Activated CD8-positive, alpha-beta memory T cell treated with anti-CD3 and anti-CD28 coated beads, Interleukin-2, amount 50 U/mL, for 24 hours (primary cell): ENCODE measurements around the gene LRIG3.
"Not testable (repeated sequence)": the region's sequence is repeated elsewhere in the genome, so short reads cannot be mapped to it uniquely, and the experiment has no call there.

ENCODE experiments used
- DNase-seq: peaks from one replicate; pipeline ENCODE4 v3.0.0-alpha.2; 2020; ENCODE audit errors: extremely low read depth

The LRIG3 gene

DNA sequence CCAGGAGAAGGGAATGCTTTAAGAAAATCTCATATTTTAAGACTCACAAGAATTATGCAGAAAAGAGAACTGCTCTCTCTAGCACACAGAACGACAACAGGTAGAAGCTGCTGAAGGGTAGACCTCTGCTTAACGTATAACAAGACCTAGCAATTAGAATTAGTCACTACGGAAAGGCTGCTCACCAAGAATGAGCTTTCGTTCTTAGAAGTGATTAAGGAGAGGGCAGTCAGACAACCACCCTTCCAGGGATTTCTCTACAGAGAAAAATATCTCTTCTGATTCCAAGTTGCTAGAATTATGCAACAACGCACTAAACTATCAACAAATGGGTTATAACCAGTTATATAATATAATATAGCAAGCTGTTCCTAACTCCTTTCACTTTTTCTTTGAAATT lies 18.6 kb downstream of the LRIG3 start:
- no peak for DNase-seq

DNA sequence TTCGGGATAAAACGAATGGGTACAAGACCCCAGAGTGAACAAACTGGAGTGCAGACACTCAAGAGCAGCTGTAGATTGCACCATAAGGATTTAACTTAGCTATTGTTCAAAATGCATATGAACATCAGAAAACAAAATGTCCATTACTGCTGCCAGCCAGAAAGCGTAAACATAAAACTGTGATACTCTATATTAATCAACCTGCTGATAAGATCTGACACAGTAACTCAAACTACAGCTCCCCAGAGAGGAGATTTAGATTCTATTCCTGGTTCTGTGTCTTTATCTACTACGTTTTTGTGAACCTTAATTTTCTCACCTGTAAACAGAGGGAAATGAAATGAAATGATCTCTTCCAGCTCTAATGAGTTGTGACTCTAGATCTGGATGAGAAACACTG lies 22.3 kb downstream of the LRIG3 start:
- DNase-seq, result no peak

DNA sequence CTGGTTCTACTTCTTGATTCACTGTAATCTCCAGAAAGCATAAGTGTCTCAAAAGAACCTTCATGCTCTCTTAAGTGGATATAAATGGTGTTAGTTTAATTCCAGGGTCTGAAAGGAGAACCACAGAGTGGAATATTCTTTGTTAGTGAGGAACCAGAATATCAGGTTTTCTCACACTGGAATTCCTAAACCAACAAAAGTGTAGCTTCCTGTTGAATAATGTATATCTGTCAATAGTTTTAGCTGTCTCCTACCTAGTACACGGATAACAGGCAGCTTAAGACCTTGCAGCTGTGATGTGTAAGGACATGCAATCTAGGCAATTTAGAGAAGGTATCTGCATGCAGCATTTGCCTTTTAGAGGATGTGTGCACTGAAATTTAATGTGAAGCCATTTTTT lies 24.0 kb downstream of the LRIG3 start:
- no peak for DNase-seq

DNA sequence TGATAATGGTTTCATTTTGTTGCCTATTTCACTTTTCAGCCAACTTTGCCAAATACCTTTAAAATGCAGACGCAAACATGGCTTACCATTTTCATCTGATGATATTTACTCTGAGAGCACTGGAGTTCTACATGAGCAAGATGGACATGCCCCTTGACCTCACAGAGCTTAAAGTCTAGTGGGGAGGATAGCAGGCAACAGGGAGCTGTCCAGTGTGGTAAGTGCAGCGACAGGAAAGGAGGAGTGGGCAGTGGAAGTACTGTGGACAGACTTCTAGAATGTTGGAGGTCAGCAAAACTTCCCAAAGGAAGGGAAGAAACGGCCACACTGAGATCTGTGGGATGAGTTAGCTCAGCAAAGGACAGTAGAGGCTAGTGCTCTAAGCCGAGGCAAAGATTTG lies 25.3 kb downstream of the LRIG3 start:
- no peak for DNase-seq

DNA sequence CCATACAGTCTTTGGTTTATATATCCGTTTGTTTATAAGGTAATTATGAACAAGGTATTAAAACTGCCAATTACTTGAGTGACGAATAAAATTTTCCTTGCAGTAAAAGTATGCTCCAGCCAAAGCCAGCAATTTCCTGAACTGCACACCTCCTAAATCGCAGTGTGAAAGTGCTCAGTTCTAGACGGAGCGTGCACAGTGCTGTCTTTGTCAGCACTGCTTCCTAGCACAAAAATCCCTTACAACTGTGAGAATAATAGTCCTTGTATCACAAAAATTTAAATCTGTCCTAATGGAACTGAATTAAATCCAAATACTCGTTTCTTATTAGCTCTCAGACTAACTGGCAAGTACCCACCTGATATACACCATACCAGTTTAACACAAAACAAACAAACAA lies 26.3 kb downstream of the LRIG3 start:
- DNase-seq, result no peak

DNA sequence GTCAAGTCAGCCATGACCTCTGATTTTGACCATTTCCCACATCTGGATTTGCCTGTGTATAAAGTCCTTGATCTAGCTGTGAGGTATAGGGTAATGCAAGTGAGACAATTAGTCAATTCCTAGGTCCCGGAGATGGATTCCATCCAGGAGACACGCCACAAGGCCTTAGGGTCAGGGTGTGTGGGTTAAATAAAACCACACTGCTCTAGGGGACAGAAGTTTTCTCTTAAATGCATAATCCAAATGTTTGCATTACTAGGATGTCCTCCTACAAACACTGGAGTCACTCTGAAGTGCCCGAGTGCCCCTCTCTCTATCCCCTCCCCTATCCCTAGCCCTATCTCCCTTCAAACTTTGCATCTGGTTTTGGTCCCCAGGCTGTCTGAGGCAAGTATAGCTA lies 26.8 kb downstream of the LRIG3 start:
- no peak for DNase-seq

DNA sequence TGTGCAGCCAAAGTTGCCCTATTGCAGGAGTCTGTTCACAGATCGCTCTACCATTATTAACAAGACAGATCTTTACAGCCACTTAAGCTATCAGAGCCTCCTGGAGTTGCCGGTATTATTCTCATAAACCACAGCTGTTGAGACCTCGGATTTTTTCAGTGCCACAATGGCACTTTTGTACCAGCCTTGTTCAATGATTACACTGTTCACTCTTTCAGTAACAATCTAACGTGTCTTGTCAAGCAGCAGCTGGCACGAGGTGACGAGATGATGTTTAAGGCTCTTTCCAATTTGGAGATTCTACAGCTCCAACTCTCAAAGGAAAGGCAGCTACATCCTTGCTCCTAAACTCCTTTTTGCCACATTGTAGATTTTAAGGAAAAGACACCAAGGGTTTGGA lies 30.7 kb downstream of the LRIG3 start:
- DNase-seq, result no peak

DNA sequence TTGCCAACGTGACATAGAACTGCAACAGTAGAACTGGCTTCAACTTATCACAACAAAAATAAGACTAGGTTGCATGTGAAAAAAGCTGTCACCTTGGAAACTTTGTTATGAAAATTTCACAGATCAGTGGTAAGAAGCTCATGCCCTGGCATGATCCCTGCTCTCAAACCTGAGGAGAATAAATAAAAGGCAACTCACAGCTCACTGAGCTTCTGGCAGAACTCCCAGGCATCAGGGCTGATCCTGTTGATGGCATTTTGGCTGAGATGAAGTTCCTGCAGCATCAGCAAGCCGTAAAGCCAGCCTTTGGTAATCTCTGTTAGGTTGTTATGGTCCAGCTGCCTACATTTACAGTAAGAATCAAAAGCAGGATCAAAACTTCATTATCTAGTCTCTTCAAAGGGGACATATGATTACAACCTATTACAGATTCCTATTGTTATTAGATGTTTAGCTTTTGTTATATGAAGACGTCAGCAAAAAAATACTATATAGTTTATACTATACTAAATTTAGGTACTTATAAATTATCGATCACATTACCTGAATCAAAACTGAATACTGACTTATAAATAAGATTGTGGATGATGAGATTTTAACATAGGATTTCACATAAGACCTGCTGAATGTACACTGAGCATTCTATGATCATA lies 32.0 kb downstream of the LRIG3 start:
- no peak for DNase-seq

DNA sequence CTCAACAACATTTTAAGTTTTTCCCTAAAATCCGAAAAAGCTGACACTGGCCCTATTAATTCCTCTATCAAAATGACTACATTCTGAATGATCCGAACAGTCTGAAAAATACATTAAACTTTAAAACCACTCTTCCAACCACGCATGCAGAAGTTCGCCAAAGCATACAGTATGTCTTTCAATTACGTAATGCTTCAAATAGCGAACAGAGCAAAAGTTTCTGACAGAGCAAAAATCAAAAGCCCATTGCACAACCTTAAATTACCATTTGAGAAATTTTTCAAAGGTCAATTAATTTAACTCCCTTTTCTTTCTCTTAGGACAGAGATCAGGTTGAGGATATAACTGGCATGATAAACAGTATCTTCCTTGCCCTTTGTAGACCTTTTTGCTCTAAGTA lies 33.2 kb downstream of the LRIG3 start:
- DNase-seq, result no peak

DNA sequence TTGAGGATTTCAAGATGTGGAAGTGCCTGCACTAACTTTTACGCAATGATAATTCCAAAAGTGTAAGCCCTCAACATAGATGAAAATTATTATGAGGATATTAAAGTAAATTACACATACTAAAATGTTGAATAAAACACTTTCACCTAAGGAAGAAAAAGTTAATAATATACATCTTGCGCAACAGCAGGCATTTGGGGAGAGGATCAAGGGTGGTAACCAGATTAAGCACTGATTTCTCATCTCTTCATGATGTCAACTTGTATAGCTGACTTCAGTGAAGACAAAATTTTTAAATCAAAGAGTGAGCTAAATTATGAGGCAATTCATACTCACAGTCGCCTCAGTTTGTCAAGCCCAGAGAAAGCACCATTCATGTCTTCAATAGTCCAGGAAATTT lies 33.8 kb downstream of the LRIG3 start:
- no peak for DNase-seq

DNA sequence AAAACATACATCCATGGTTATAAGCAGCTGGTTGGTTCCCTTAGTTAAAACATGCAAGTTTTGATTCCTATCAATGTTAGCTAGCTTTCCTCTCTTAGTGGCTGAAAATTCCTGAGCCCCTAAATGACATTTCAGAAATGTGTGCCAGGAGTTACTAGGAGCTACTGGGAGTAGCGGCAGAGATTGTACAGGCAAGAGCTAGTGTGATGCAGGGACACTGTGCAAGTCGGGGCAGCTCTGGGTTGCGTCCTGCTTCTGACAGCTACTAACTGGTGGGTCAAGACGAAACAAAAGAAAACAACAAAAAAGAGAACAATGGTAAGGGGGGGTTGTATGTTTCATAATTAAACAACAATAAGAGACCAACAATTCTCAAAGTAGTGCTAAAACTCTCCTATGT lies 35.4 kb downstream of the LRIG3 start:
- DNase-seq, result no peak

DNA sequence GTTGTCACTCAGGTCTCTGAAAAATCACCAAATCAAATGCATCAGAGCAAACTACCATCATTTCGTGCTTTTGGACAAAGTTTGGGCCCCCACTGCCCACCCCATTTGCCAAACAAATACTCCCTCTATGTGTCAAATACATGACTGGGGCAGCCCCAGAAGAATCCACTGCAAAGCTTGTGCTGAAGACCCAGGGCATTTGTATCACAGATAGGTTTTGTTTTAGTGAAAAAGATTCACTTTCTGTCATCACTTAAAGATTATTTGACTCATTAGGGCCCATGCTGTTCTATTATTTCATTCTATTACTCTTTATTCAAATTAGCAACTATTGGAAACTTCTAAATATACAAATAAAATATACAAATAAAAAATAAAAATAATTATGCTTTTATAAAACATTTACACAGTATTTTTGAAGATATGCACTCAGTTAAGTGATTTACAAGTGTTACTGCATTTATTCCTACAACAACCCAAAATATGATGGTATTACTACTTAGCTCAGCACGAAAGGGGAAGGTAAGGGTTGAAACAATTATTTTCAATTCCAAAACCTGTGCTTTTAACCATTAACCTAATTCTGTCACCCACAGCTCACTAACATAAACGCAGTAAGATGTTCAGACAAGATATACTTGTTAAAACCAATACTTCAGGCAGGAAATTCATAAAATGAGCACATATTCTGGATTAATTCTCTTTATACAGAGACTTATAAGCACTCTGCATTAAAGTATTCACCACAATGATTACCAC lies 36.5 kb downstream of the LRIG3 start:
- DNase-seq, result no peak

DNA sequence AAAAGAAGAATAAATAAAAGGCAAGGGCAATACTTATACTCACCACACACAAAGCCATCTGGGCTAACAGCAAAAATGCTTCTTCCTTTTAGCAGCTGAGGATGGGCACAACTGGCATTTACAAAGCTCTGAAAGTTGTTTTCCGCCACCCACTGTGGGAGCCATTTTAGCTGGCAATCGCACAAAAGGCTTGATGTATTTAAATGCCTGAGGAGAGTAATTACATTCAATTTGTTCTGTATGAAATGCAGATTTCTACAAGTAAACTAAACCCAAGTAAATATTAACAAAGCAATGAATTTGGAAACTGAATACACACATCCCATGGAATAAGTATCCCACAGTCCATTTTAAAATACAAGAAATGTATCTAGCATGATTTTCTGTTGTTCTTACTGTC lies 37.5 kb downstream of the LRIG3 start:
- no peak for DNase-seq

DNA sequence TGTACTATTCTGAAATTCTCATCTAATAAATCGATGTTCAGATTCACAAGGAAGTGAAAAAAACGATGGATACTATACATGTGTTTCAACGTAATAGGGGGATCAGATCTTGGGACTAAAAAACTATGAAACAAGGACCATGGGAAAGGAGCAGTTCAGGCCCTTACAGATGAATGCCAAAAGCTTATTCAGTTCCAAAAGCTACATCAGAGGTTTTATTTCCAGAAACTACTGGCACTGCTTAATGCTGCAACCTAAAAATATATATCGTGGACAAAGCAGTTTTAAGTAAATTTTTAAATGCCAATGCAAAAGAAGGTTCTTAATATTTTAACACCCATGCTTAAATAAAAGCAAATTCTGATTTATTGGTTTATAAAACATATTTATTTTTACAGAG lies 38.5 kb downstream of the LRIG3 start:
- no peak for DNase-seq

DNA sequence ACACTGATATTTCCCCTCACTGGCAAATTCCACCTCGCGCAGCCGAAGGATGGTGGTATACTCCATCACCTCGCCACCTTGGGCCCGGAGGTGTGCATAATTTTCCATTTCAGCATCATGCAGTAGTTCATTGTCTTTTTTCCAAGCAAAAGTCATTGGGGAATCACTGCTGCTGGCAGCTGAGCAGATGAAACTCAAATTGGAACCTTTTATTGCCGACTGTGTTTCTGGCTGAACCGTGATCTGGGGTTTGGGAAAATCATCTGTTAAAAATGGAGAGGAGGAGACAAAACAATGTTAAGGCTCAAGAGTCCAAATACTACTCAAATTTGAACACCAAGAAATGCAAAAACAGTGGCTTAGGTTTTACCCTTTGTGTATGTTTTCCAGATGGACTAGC lies 39.7 kb downstream of the LRIG3 start:
- no peak for DNase-seq

DNA sequence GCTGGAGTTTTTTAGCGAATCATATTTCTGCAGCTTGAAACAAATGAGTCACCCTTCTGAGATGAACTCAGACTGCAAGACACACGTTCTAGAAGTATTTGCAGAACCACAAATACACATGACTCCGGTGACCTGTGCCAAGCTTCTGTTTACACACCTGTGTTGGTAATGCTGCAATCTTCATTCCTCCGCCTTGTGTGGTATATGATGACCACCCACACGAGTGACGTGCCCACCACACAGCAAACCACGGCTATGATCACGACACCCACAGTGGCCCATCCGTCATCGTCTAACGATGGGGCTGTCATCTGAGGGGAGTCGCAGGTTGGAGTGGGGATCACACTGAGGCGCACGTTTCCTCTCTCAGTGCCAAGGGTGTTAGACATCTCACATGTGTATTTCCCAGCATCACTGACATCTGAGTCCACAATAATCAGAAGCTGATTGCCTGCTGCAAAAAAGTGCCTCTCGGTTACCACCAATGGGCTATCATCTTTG lies 43.0 kb downstream of the LRIG3 start:
- no peak for DNase-seq

DNA sequence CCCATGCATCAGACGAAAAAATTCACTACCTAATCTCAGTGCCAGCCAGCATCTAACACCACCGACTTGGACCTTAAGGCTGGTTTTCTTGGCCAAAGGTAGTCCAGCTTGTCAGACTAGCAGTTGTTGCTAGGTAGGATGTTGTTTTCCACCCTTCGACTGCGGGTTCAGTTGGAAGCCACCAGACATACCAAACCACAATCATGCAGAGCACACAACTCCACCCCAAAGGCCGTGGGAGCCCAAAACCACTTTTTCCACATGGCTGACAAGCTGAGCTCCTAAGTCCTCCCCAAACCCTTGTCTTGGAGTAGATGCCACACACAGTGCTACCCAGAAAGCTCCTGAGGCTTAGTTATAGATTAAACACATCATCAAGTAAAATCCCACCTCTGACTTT lies 46.8 kb downstream of the LRIG3 start:
- DNase-seq, result no peak

DNA sequence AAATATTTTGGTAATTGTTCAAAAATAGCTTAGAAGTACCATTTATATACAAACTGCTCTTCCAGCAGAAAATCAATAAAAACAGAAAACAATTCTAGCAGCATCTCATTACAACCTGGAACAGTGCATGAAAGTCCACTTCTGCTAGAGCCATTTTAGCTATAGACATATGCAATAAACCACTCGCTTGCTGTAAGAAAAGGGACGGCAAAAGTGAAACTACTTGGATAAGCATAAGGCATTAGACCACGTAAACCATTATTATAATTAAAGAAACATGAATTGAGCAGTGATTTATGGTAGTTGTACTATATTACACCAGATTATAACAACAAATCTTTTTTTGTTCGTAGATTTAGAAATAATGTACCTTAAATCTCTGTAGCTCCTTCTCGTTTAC lies 48.7 kb downstream of the LRIG3 start:
- no peak for DNase-seq

DNA sequence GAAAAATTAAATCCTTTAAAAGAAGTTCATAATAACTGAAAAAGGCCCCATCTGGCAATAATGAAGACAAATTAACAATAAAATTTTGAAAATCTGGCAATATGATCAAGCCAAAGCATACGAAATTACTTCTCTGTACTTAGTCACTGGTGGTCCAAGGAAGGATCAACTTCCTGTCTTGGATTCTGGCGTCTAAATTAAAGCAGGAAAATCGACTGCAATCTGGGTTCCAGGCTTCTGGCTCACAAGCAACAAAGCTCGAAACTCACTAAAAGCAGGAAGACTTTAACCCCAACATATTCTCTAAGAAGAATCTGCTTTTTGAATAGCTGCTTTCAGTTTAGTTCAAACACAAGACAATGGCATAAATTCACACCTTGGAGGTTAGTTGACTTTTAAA lies 49.7 kb downstream of the LRIG3 start:
- no peak for DNase-seq

DNA sequence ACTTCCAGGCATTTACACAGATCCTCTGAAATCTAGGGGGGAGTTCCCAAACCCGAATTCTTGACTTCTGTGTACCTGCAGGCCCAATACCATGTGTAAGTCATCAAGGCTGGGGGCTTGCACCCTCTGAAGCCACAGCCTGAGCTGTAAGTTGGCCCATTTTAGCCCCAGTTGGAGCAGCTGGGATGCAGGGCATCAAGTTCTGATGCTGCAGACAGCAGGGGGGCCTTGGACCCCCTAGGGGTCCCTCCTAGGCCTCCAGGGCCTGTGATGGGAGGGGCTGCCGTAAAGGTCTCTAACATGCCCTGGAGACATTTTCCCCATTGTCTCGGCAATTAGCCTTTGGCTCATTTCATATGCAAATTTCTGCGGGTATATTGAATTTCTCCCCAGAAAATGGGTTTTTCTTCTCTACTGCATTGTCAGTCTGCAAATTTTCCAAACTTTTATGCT lies 59.5 kb downstream of the LRIG3 start:
- DNase-seq, result no peak

DNA sequence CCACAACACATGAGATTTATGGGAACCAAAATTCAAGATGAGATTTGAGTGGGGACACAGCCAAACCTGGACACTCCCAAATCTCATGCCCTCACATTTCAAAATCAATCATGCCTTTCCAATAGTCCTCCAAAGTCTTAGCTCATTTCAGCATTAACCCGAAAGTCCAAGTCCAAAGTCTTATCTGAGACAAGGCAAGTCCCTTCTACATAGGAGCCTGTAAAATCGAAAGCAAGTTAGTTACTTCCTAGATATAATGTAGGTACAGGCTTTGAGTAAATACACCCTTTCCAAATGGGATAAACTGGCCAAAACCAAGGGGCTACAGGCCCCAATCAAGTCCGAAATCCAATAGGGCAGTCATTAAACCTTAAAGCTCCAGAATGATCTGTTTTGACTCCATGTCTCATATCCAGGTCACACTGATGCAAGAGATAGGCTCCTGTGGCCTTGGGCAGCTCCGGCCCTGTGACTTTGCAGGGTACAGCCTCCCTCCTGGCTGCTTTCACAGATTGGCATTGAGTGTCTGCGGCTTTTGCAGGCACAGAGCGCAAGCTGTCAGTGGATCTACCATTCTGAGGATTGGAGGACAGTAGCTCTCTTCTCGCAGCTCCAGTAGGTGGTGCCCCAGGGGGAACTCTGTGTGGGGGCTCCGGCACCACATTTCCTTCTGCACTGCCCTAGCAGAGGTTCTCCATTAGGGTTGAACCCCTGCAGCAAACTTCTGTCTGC lies 60.1 kb downstream of the LRIG3 start:
- no peak for DNase-seq

DNA sequence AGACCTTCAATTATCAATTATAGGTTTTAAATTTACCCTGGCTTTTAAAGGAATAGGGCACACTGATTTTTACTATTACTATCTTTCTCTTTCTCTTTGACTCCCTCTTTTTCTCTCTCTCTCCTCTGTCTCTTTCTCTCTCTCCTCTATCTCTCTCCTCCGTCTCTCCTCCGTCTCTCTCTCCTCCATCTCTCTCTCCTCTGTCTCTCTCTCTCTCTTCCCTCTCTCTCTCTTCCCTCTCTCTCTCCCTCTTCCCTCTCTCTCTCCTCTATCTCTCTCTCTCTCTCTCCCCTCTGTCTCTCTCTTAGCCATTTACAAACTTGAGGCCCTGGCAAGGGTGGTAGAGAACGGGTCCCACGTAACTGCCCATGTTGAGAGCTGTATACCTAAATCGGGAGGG lies 62.3 kb downstream of the LRIG3 start:
- DNase-seq, result no peak

DNA sequence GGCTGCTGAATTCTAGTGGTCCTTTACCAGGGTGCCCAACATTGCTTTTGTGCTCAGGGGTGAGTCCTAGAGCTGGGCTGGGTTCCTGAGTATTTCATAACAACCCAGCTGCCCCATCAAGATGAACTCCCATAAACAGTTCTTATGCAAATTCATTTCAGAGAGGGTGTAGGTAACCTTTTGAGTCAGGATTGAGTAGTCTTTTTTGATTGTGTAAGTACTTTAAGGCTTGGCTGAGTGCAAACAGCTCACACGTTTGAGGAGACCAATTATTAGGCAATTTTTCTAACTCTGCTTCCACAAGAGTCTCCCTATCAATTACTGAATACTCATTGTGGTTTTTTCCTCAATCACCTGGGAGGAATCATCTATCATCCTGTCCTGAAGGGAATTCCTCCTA lies 63.1 kb downstream of the LRIG3 start:
- DNase-seq, result not testable (repeated sequence)
